Measurements from ENCODE around the gene XBP1.

DNA sequence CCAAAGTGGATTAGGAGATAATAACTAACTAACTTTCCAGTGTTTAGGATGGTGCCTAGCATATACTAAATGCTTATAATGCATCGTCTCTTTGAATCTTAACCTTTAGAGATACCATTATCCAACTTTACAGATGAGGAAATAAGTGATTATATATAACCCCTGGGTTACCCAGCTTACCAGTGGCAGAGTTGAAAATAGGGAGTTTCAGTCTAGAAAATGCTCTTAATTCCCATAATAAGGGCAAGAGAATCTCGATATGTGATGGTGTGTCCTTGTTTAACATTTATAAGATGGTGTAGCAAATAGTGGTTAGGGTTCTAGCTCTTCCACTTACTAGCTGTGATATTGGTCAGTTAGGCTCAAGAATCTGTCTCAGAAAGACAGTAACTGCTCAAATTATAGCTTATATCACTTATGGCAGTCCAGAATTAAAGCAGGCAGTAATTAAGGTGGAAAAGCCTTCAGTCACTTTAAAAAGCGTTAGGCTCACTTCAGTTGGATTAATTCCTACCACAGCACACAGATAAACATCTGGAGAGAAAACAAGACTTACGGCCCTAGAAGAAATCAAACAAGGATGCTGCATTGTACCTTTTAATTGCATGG is 6.3 kb downstream of the XBP1 start:
- TF ChIP-seq CTCF (conservative IDR thresholded peaks at IDR 0.05; ENCODE audit: low read length) (no peak), EZH2phosphoT487 (IDR thresholded peaks at IDR 0.05; ENCODE audit: borderline replicate concordance, low read depth, low read length) (no peak)
